Stimulated activated CD8-positive, alpha-beta memory T cell treated with anti-CD3 and anti-CD28 coated beads, Interleukin-15, amount 100 ng/mL, for 24 hours (primary cell): ENCODE measurements around the gene SPEF2.

Experiments
- DNase-seq: peaks from one replicate; pipeline ENCODE4 v3.0.0-alpha.2; 2020; ENCODE audit warnings: low read depth

SPEF2 gene

DNA sequence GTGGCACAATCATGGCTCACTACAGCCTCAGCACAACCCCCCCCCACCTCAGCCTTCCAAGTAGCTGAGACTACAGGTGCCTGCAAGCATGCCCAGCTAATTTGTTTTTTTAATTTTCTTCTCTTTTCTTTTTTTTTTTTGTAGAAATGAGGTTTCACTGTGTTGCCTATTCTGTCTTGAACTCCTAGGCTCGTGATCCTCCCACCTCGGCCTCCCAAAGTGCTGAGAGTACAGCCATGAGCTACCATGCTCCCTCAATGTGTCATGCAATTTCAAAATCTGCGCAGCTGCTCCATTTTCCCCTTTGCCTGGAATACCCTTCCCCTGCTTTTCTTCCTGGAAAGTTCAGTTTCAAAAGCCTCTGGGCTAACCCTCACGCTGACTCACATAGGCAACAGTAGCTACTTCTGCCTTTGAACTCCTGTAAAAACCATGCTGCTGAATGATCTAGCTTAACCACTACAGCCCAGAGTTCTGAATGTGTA is 168.0 kb downstream of the SPEF2 start:
- no peak for DNase-seq

GRCh38 chr5:35788724-35789123 is 171.1 kb downstream of the SPEF2 start:
- no peak for DNase-seq

GRCh38 chr5:35789732-35790456 is 172.2 kb downstream of the SPEF2 start:
- DNase-seq = no peak

- DNase-seq = no peak
These were observed 172.8 kb downstream of the SPEF2 start for GRCh38 chr5:35790457-35790822.

- DNase-seq = no peak
These were observed 176.6 kb downstream of the SPEF2 start for GRCh38 chr5:35794328-35794619.

DNA sequence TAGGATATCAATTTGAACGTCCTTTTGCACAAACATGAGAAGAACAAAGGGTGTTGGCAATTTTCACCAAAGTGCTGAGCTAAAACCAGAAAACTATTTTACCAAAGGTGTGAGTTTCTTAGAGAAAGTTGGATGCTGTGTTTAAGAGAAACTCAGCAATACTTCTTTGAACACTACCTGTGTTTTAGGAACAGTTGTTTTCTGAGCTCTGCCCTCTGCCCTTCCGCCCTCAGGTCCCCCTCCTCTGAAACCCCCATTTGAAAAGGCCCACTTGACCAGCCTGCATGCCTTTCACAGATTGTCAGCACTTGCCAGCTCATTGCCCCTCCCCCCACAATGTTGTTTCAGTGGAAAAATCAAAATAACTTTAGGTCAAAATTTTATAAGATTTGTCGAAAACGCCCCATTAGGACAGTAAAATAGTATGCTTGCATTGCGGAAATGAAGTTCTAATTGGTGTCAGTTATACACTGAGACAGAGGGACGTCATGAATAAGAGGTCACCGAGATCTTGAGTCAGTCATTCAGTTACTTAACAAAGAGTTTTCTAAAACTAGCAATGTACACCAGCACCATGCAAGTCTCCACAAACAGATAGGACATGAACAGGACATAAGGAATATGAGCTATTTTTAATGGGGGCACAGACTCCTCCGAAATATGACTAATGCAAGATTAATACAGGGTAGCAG is 177.2 kb downstream of the SPEF2 start:
- no peak for DNase-seq

DNA sequence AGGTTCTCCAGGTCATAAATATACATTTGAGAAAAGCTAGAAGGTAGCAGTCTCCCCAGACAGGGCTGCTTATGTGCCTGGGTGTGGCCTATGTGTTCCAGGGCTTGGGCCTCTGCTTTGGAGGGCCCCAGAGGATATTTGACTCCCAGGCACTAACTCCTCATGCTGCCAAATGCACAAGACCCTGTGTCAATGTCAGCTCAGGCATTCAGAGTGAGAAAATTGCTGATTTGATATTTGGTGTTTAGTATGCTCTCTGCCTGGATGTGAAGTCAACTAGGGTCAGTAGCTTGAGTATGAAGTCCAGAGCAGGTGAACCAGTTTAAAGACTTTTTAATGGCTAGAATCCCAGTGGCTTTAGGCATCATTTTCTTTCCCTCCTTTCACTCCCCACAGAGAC is 181.5 kb downstream of the SPEF2 start:
- DNase-seq = no peak

- no peak for DNase-seq
These were observed 182.1 kb downstream of the SPEF2 start for GRCh38 chr5:35799753-35800152.

DNA sequence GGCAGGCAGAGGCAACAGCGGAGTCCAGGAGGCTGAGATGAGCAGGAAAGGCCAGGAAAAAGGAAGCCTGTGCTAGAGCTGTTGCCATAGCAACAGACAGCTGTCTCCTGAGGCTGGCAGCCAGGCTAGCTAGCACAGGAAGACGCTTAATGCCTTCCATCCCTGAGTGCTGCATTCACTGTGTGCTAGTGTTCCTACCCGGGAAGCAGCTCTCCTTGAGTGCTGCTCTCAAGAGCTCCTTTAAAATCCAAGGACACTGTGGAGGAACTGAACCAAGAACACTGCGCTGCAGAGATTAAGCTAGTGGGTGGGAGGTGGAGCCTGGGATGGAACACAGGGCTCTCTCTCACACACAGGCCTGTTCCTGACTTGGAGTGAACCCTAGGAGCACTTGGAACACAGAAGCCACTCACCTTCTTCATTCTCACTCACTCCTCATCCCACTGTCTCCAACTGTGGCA is 185.6 kb downstream of the SPEF2 start:
- DNase-seq = no peak

GRCh38 chr5:35804201-35804653 is 186.6 kb downstream of the SPEF2 start:
- DNase-seq = no peak

DNA sequence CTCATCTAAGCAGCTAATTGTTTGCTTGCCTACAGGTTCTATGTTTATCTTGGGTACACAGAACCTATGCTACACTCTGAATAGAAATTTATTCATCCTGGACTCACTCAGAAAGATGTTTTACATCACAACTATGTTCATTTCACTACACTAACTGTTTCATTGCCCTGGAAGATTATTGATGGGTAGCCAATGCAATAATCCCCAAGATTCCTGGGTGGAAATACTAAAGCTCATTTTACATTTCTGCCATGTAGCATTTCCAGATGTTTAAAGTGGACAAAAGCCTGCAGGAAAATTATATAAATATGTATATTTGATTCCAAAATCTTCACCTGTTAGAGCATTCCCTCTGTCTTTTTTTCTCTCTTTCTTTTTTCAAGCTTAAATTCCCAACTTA is 187.2 kb downstream of the SPEF2 start:
- DNase-seq = no peak

- DNase-seq = no peak
These were observed 192.9 kb downstream of the SPEF2 start for GRCh38 chr5:35810601-35811000.

GRCh38 chr5:35811108-35811741 is 193.6 kb downstream of the SPEF2 start:
- no peak for DNase-seq

- no peak for DNase-seq
These were observed 195.9 kb downstream of the SPEF2 start for GRCh38 chr5:35813521-35813920.

- no peak for DNase-seq
These were observed 197.7 kb downstream of the SPEF2 start for GRCh38 chr5:35815089-35815936.

GRCh38 chr5:35816881-35817521 is 199.3 kb downstream of the SPEF2 start:
- no peak for DNase-seq

DNA sequence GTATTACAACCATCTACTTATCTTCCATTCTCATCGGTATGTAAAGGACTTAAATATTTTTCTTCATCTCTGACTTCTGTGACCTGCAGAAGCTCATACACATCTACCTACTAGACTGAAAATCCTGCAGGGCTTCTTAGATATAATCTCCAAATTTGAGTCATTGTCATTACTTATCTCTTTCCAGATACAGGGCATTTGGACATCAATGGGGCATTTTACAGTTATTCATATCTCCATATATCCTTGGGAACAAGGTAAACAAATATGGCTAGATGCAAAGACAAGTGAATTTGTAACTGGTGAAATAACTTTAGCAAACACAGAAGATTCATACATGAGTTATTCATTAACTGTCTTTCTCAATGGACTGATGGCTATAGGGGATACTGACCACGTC is 201.4 kb downstream of the SPEF2 start:
- no peak for DNase-seq

- DNase-seq = no peak
These were observed 202.0 kb downstream of the SPEF2 start for GRCh38 chr5:35819668-35820067.

DNA sequence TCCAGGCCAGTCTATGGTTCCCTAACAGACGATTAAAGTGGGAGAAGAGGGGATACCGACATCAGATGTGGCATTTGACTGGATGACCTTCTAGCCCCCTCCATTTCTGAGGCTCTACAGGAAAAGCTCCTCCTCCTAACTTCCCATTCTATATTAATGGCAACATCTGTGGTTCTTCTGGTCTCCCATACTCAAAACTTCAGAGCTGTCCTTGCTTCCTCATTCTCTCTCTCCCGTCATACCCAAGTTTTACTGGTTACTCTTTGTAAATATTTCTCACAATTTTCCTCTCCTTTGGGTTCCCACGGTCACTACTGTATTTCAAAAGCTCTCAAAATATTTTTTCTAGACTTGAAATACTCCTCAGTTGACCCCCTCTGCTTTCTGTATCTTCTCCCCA is 203.1 kb downstream of the SPEF2 start:
- DNase-seq = no peak

DNA sequence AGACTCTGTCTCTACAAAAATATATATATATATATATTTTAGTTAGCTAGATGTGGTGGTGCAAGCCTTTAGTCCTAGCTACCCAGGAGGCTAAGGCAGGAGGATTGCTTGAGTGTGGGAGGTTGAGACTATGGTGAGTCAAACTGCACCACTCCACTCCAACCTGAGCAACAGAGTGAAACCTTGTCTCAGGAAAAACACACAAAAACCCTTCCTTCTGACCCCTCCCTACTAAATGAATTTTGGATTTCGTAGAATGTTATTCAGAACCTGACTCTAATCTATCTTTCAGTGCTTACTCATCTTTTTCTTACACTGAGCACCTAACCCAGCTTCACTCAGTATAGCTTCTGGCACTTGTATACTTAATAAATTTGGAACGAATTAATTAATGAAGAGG is 203.8 kb downstream of the SPEF2 start:
- no peak for DNase-seq

DNA sequence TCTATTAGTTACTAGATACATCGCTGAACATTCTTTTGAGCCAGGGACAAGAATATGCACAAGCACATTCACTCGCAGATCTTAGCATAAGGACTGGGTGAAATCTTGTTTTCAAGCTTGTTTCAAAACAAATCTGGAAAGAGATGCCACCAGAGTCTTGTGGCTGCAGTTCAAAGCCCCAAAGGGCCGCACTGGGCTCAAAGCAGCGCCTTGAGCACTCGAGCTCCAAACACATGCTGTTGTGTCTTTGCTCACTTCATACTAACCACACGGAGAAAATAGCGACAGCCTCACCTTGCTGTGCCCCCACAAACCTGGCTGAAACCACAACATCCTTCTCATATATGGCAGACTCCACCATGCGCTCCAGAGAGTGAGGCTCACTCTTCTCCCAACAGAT is 204.8 kb downstream of the SPEF2 start:
- DNase-seq = no peak
